IMR-90 (cell line): ENCODE data around the gene ANKLE2. TPM values are rescaled to one million over a fixed set of nuclear protein-coding genes. Genes with fewer than 3 reads are reported as not detected.

Experiments
- ATAC-seq: fragments of 200-7000 bp; cut with Tn5 transposase; 2 replicates; pipeline ENCODE4 v1.9.1; 2020; ENCODE audit warnings: low read depth, mild to moderate bottlenecking, moderate library complexity
- BruUV-seq: library from RNA; stranded (reverse); fragments of 400-500 nt; replicated peaks from 2 replicates; lab custom pipeline; 2021; lab: Mats Ljungman, UMichigan
- CTCF ChIA-PET: fragments of 300-600 bp; formaldehyde crosslinking; extraction: SDS; loops from one replicate; lab custom pipeline; 2021; ENCODE audit warnings: antibody characterized with exemption; lab: Yijun Ruan, JAX
- POLR2A ChIA-PET: fragments of 300-600 bp; sonication (Branson Sonifier 250); formaldehyde crosslinking; loops from one replicate; lab custom pipeline; 2022; ENCODE audit warnings: antibody characterized with exemption; ENCODE audit not compliant: unreplicated experiment; lab: Charles Lee
- DNase-seq: peaks from one replicate; pipeline ENCODE4 v3.0.0; 2013
- H2AFZ ChIP-seq: replicated peaks from 2 replicates; pipeline ENCODE3; 2013; ENCODE audit warnings: low read length, mild to moderate bottlenecking; ENCODE audit not compliant: poor library complexity
- H2AK5ac ChIP-seq: 2 replicates; pipeline ENCODE4 v1.6.1; 2013; ENCODE audit warnings: low read depth, low read length, inconsistent platforms
- H2AK9ac ChIP-seq: replicated peaks from 2 replicates; pipeline ENCODE3; 2013; ENCODE audit warnings: mild to moderate bottlenecking, low read depth, low read length, moderate library complexity; ENCODE audit not compliant: poor library complexity
- H2BK120ac ChIP-seq: 2 replicates; pipeline ENCODE4 v1.6.1; 2013; ENCODE audit warnings: low read depth, low read length, inconsistent platforms
- H2BK15ac ChIP-seq: 3 replicates; pipeline ENCODE4 v1.6.1; 2013; ENCODE audit warnings: low read depth, low read length, inconsistent platforms
- H2BK20ac ChIP-seq: 2 replicates; pipeline ENCODE4 v1.6.1; 2013; ENCODE audit warnings: low read depth, mild to moderate bottlenecking, inconsistent platforms, low read length, moderate library complexity
- H2BK5ac ChIP-seq: 2 replicates; pipeline ENCODE4 v1.6.1; 2013; ENCODE audit warnings: mild to moderate bottlenecking, low read depth, low read length, inconsistent platforms; ENCODE audit not compliant: poor library complexity, severe bottlenecking
- H3K14ac ChIP-seq: replicated peaks from 2 replicates; pipeline ENCODE4 v1.6.1; 2013; ENCODE audit warnings: low read depth, low read length, inconsistent platforms
- H3K18ac ChIP-seq: 2 replicates; pipeline ENCODE4 v1.6.1; 2013; ENCODE audit warnings: low read depth, low read length, control low read depth
- H3K23ac ChIP-seq: 2 replicates; pipeline ENCODE4 v1.6.1; 2013; ENCODE audit warnings: low read depth, low read length, inconsistent platforms
- H3K27ac ChIP-seq: 2 replicates; pipeline ENCODE4 v1.5.1; 2013; ENCODE audit warnings: mild to moderate bottlenecking, control low read depth, low read length; ENCODE audit not compliant: insufficient read depth
- H3K27me3 ChIP-seq: 2 replicates; pipeline ENCODE4 v1.6.1; 2013; ENCODE audit warnings: low read length; ENCODE audit not compliant: control insufficient read depth, insufficient read depth
- H3K36me3 ChIP-seq: 2 replicates; pipeline ENCODE4 v1.6.1; 2013; ENCODE audit warnings: low read length, mixed read lengths; ENCODE audit not compliant: control insufficient read depth, insufficient read depth
- H3K4ac ChIP-seq: 2 replicates; pipeline ENCODE4 v1.6.1; 2013; ENCODE audit warnings: low read depth, low read length, inconsistent platforms
- H3K4me1 ChIP-seq: 2 replicates; pipeline ENCODE4 v1.6.1; 2013; ENCODE audit warnings: low read length, mixed read lengths; ENCODE audit not compliant: control insufficient read depth, insufficient read depth
- H3K4me2 ChIP-seq: 2 replicates; pipeline ENCODE4 v1.6.1; 2013; ENCODE audit warnings: low read depth, mild to moderate bottlenecking, control low read depth, low read length, moderate library complexity
- H3K4me3 ChIP-seq: 2 replicates; pipeline ENCODE4 v1.5.1; 2013; ENCODE audit warnings: low read depth, mild to moderate bottlenecking, control low read depth, low read length, moderate library complexity; ENCODE audit not compliant: insufficient read depth
- H3K56ac ChIP-seq: 2 replicates; pipeline ENCODE4 v1.6.1; 2013; ENCODE audit warnings: low read length, inconsistent platforms; ENCODE audit not compliant: insufficient read depth; ENCODE audit errors: extremely low read depth
- H3K79me1 ChIP-seq, 2 experiments: 2 replicates each; pipeline ENCODE4 v1.6.1; 2013; ENCODE audit warnings: low read length in 2 of 2, inconsistent platforms in 1 of 2, low read depth in 1 of 2
- H3K9ac ChIP-seq: 2 replicates; pipeline ENCODE4 v1.6.1; 2013; ENCODE audit warnings: low read depth, low read length, control low read depth
- H3K9me1 ChIP-seq: 2 replicates; pipeline ENCODE4 v1.6.1; 2013; ENCODE audit warnings: low read length, inconsistent platforms; ENCODE audit not compliant: insufficient read depth
- H3K9me3 ChIP-seq: 2 replicates; pipeline ENCODE4 v1.6.1; 2013; ENCODE audit warnings: low read length; ENCODE audit not compliant: control insufficient read depth, insufficient read depth
- H4K20me1 ChIP-seq: 2 replicates; pipeline ENCODE4 v1.6.1; 2013; ENCODE audit warnings: low read length, inconsistent platforms; ENCODE audit not compliant: insufficient read depth
- H4K5ac ChIP-seq: 2 replicates; pipeline ENCODE4 v1.6.1; 2013; ENCODE audit warnings: mild to moderate bottlenecking, low read depth, low read length, control low read depth
- H4K8ac ChIP-seq, 2 experiments: 2 replicates each; pipeline ENCODE4 v1.6.1; 2013; ENCODE audit warnings: low read depth in 2 of 2, low read length in 2 of 2, control low read depth in 1 of 2, inconsistent platforms in 1 of 2
- H4K91ac ChIP-seq: 2 replicates; pipeline ENCODE4 v1.6.1; 2013; ENCODE audit warnings: low read depth, low read length, inconsistent platforms; ENCODE audit not compliant: insufficient read depth
- BHLHE40 ChIP-seq: fragments of 150-350 bp; IDR thresholded peaks from 2 replicates; pipeline ENCODE4 v1.6.1; 2016; ENCODE audit warnings: mild to moderate bottlenecking, low read depth, low read length
- CEBPB ChIP-seq: IDR thresholded peaks from 2 replicates; pipeline ENCODE4 v1.6.1; 2012; ENCODE audit warnings: low read depth, low read length, improper control_type of control experiment
- FOS ChIP-seq: fragments of 150-350 bp; IDR thresholded peaks from 2 replicates; pipeline ENCODE4 v1.6.1; 2016; ENCODE audit warnings: low read depth, low read length
- MAZ ChIP-seq: IDR thresholded peaks from 2 replicates; pipeline ENCODE4 v1.6.1; 2012; ENCODE audit warnings: low read depth, mild to moderate bottlenecking, low read length, improper control_type of control experiment, moderate library complexity, borderline replicate concordance
- RAD21 ChIP-seq: IDR thresholded peaks from 2 replicates; pipeline ENCODE4 v1.6.1; 2012; ENCODE audit warnings: low read length, improper control_type of control experiment
- RCOR1 ChIP-seq: IDR thresholded peaks from 2 replicates; pipeline ENCODE4 v1.6.1; 2012; ENCODE audit warnings: mild to moderate bottlenecking, low read length, improper control_type of control experiment; ENCODE audit not compliant: insufficient replicate concordance
- RFX5 ChIP-seq: IDR thresholded peaks from 2 replicates; pipeline ENCODE4 v1.8.0; 2012; ENCODE audit warnings: low read depth, mild to moderate bottlenecking, low read length, moderate library complexity
- SMC3 ChIP-seq: fragments of 150-350 bp; IDR thresholded peaks from 2 replicates; pipeline ENCODE4 v1.6.1; 2016; ENCODE audit warnings: low read depth, mild to moderate bottlenecking, antibody characterized with exemption, low read length, moderate library complexity
- USF2 ChIP-seq: fragments of 150-350 bp; IDR thresholded peaks from 2 replicates; pipeline ENCODE4 v1.6.1; 2017; ENCODE audit warnings: mild to moderate bottlenecking, antibody characterized with exemption, low read length, low read depth
- WGBS, 2 experiments: methylation state at CpG; one replicate each; pipeline versions ENCODE4 v1.1.5 to v1.1.7; 2013; ENCODE audit warnings: missing lambda C conversion rate in 2 of 2; ENCODE audit not compliant: insufficient read length in 1 of 2; ENCODE audit errors: extremely low coverage in 2 of 2; 5-methylcytosine and 5-hydroxymethylcytosine counted together
- dilution Hi-C: fragments of 300-500 bp; cut with HindIII; formaldehyde crosslinking; loops from one replicate; pipeline ENCODE4 v1.14.3; 2018; ENCODE audit warnings: low sequenced_read_pairs; ENCODE audit not compliant: unreplicated experiment
- in situ Hi-C: fragments of 300-500 bp; cut with MboI; formaldehyde crosslinking; loops from 3 replicates; pipeline ENCODE4 v1.14.3; 2019; ENCODE audit warnings: low sequenced_read_pairs, inconsistent platforms, mixed read lengths
- intact Hi-C: fragments of 100-400 bp; cut with micrococcal nuclease; formaldehyde crosslinking; loops from 2 replicates; pipeline ENCODE4 v1.10.0; 2022
- polyA plus RNA-seq, 3 experiments: library from polyadenylated mRNA; depleted of rRNA; stranded (reverse); fragments of >200 nt; gene quantifications; 2 replicates each; pipeline ENCODE4 v1.2.3, GENCODE V29; 2012; ENCODE audit warnings: low replicate concordance in 1 of 3
- total RNA-seq: library from RNA; depleted of rRNA; stranded (reverse); fragments of >200 nt; gene quantifications from 2 replicates; pipeline ENCODE4 v1.2.3, GENCODE V29; 2012

Gene ANKLE2
- total and polyA plus RNA-seq, 2 of the 4 experiments (the other 2 are of a cell fraction) = 63.4 to 82.4 TPM

- no peak overlapping the region for H4K8ac ChIP-seq
- peaks cover 40 to 63% of the 10 kb centered on the region in 2 experiments for H3K79me1 ChIP-seq
- H2AFZ ChIP-seq = no peak overlapping the region
- DNase-seq (no peak), ATAC-seq (no peak)
- H2BK120ac ChIP-seq = no peak overlapping the region
- H2BK5ac ChIP-seq = no peak overlapping the region
- intact Hi-C loops (no loop called here), in situ Hi-C loops (no loop called here), dilution Hi-C loops (no loop called here)
- no peak overlapping the region for H3K4me3 ChIP-seq
- H3K4ac ChIP-seq = no peak overlapping the region
- no peak overlapping the region for H3K9ac ChIP-seq
- H3K23ac ChIP-seq = no peak overlapping the region
- H3K14ac ChIP-seq = no peak overlapping the region
- peaks cover 5% of the 10 kb centered on the region for H3K9me1 ChIP-seq
- no peak overlapping the region for H2AK9ac ChIP-seq
- no peak overlapping the region for H2BK20ac ChIP-seq
- peaks cover 61% of the 10 kb centered on the region for H4K20me1 ChIP-seq
- WGBS, 2 experiments = 92% methylated on average over 2 of the region's 8 CpGs; no CpG with 5 or more reads in 1 of the 2 experiments
- TF ChIP-seq RAD21 (no peak), USF2 (no peak), MAZ (no peak), RCOR1 (no peak), FOS (no peak), SMC3 (no peak), BHLHE40 (no peak), RFX5 (no peak), CEBPB (no peak)
- H3K27ac ChIP-seq = no peak overlapping the region
- H4K91ac ChIP-seq = no peak overlapping the region
- no peak overlapping the region for H2BK15ac ChIP-seq
- H4K5ac ChIP-seq = no peak overlapping the region
- no peaks in the 10 kb centered on the region; the same call in 1 of the 2 replicates for H3K4me1 ChIP-seq
- no peak overlapping the region for H2AK5ac ChIP-seq
- POLR2A ChIA-PET = no interaction called here
- H3K18ac ChIP-seq = no peak overlapping the region
- CTCF ChIA-PET = no interaction called here
- peaks cover 67% of the 10 kb centered on the region for H3K36me3 ChIP-seq
- no peaks in the 10 kb centered on the region for H3K27me3 ChIP-seq
- H3K56ac ChIP-seq = no peak overlapping the region
- no TSS peak for BruUV-seq
- no peaks in the 10 kb centered on the region for H3K9me3 ChIP-seq
- H3K4me2 ChIP-seq = no peak overlapping the region
Measured at GRCh38 chr12:132741620-132742019, 20.0 kb downstream of the ANKLE2 start.
